IMR-90 (cell line): Measurements from ENCODE around the gene NSUN5. TPM values are rescaled to one million over a fixed set of nuclear protein-coding genes. Genes with fewer than 3 reads are reported as not detected.
"Not testable (repeated sequence)": the region's sequence is repeated elsewhere in the genome, so short reads cannot be mapped to it uniquely, and the experiment has no call there.

Source experiments
- ATAC-seq: fragments of 200-7000 bp; cut with Tn5 transposase; 2 replicates; pipeline ENCODE4 v1.9.1; 2020; ENCODE audit warnings: low read depth, mild to moderate bottlenecking, moderate library complexity
- BruUV-seq: library from RNA; stranded (reverse); fragments of 400-500 nt; replicated peaks from 2 replicates; lab custom pipeline; 2021; lab: Mats Ljungman, UMichigan
- CTCF ChIA-PET: fragments of 300-600 bp; formaldehyde crosslinking; extraction: SDS; loops from one replicate; lab custom pipeline; 2021; ENCODE audit warnings: antibody characterized with exemption; lab: Yijun Ruan, JAX
- POLR2A ChIA-PET: fragments of 300-600 bp; sonication (Branson Sonifier 250); formaldehyde crosslinking; loops from one replicate; lab custom pipeline; 2022; ENCODE audit warnings: antibody characterized with exemption; ENCODE audit not compliant: unreplicated experiment; lab: Charles Lee
- DNase-seq: peaks from one replicate; pipeline ENCODE4 v3.0.0; 2013
- H2AFZ ChIP-seq: replicated peaks from 2 replicates; pipeline ENCODE3; 2013; ENCODE audit warnings: low read length, mild to moderate bottlenecking; ENCODE audit not compliant: poor library complexity
- H2AK5ac ChIP-seq: 2 replicates; pipeline ENCODE4 v1.6.1; 2013; ENCODE audit warnings: low read depth, low read length, inconsistent platforms
- H2AK9ac ChIP-seq: replicated peaks from 2 replicates; pipeline ENCODE3; 2013; ENCODE audit warnings: mild to moderate bottlenecking, low read depth, low read length, moderate library complexity; ENCODE audit not compliant: poor library complexity
- H2BK120ac ChIP-seq: 2 replicates; pipeline ENCODE4 v1.6.1; 2013; ENCODE audit warnings: low read depth, low read length, inconsistent platforms
- H2BK15ac ChIP-seq: 3 replicates; pipeline ENCODE4 v1.6.1; 2013; ENCODE audit warnings: low read depth, low read length, inconsistent platforms
- H2BK20ac ChIP-seq: 2 replicates; pipeline ENCODE4 v1.6.1; 2013; ENCODE audit warnings: low read depth, mild to moderate bottlenecking, inconsistent platforms, low read length, moderate library complexity
- H2BK5ac ChIP-seq: 2 replicates; pipeline ENCODE4 v1.6.1; 2013; ENCODE audit warnings: mild to moderate bottlenecking, low read depth, low read length, inconsistent platforms; ENCODE audit not compliant: poor library complexity, severe bottlenecking
- H3K14ac ChIP-seq: replicated peaks from 2 replicates; pipeline ENCODE4 v1.6.1; 2013; ENCODE audit warnings: low read depth, low read length, inconsistent platforms
- H3K18ac ChIP-seq: 2 replicates; pipeline ENCODE4 v1.6.1; 2013; ENCODE audit warnings: low read depth, low read length, control low read depth
- H3K23ac ChIP-seq: 2 replicates; pipeline ENCODE4 v1.6.1; 2013; ENCODE audit warnings: low read depth, low read length, inconsistent platforms
- H3K27ac ChIP-seq: 2 replicates; pipeline ENCODE4 v1.5.1; 2013; ENCODE audit warnings: mild to moderate bottlenecking, control low read depth, low read length; ENCODE audit not compliant: insufficient read depth
- H3K27me3 ChIP-seq: 2 replicates; pipeline ENCODE4 v1.6.1; 2013; ENCODE audit warnings: low read length; ENCODE audit not compliant: control insufficient read depth, insufficient read depth
- H3K36me3 ChIP-seq: 2 replicates; pipeline ENCODE4 v1.6.1; 2013; ENCODE audit warnings: low read length, mixed read lengths; ENCODE audit not compliant: control insufficient read depth, insufficient read depth
- H3K4ac ChIP-seq: 2 replicates; pipeline ENCODE4 v1.6.1; 2013; ENCODE audit warnings: low read depth, low read length, inconsistent platforms
- H3K4me1 ChIP-seq: 2 replicates; pipeline ENCODE4 v1.6.1; 2013; ENCODE audit warnings: low read length, mixed read lengths; ENCODE audit not compliant: control insufficient read depth, insufficient read depth
- H3K4me2 ChIP-seq: 2 replicates; pipeline ENCODE4 v1.6.1; 2013; ENCODE audit warnings: low read depth, mild to moderate bottlenecking, control low read depth, low read length, moderate library complexity
- H3K4me3 ChIP-seq: 2 replicates; pipeline ENCODE4 v1.5.1; 2013; ENCODE audit warnings: low read depth, mild to moderate bottlenecking, control low read depth, low read length, moderate library complexity; ENCODE audit not compliant: insufficient read depth
- H3K56ac ChIP-seq: 2 replicates; pipeline ENCODE4 v1.6.1; 2013; ENCODE audit warnings: low read length, inconsistent platforms; ENCODE audit not compliant: insufficient read depth; ENCODE audit errors: extremely low read depth
- H3K79me1 ChIP-seq, 2 experiments: 2 replicates each; pipeline ENCODE4 v1.6.1; 2013; ENCODE audit warnings: low read length in 2 of 2, inconsistent platforms in 1 of 2, low read depth in 1 of 2
- H3K9ac ChIP-seq: 2 replicates; pipeline ENCODE4 v1.6.1; 2013; ENCODE audit warnings: low read depth, low read length, control low read depth
- H3K9me1 ChIP-seq: 2 replicates; pipeline ENCODE4 v1.6.1; 2013; ENCODE audit warnings: low read length, inconsistent platforms; ENCODE audit not compliant: insufficient read depth
- H3K9me3 ChIP-seq: 2 replicates; pipeline ENCODE4 v1.6.1; 2013; ENCODE audit warnings: low read length; ENCODE audit not compliant: control insufficient read depth, insufficient read depth
- H4K20me1 ChIP-seq: 2 replicates; pipeline ENCODE4 v1.6.1; 2013; ENCODE audit warnings: low read length, inconsistent platforms; ENCODE audit not compliant: insufficient read depth
- H4K5ac ChIP-seq: 2 replicates; pipeline ENCODE4 v1.6.1; 2013; ENCODE audit warnings: mild to moderate bottlenecking, low read depth, low read length, control low read depth
- H4K8ac ChIP-seq, 2 experiments: 2 replicates each; pipeline ENCODE4 v1.6.1; 2013; ENCODE audit warnings: low read depth in 2 of 2, low read length in 2 of 2, control low read depth in 1 of 2, inconsistent platforms in 1 of 2
- H4K91ac ChIP-seq: 2 replicates; pipeline ENCODE4 v1.6.1; 2013; ENCODE audit warnings: low read depth, low read length, inconsistent platforms; ENCODE audit not compliant: insufficient read depth
- WGBS, 2 experiments: methylation state at CpG; one replicate each; pipeline versions ENCODE4 v1.1.5 to v1.1.7; 2013; ENCODE audit warnings: missing lambda C conversion rate in 2 of 2; ENCODE audit not compliant: insufficient read length in 1 of 2; ENCODE audit errors: extremely low coverage in 2 of 2; 5-methylcytosine and 5-hydroxymethylcytosine counted together
- dilution Hi-C: fragments of 300-500 bp; cut with HindIII; formaldehyde crosslinking; loops from one replicate; pipeline ENCODE4 v1.14.3; 2018; ENCODE audit warnings: low sequenced_read_pairs; ENCODE audit not compliant: unreplicated experiment
- in situ Hi-C: fragments of 300-500 bp; cut with MboI; formaldehyde crosslinking; loops from 3 replicates; pipeline ENCODE4 v1.14.3; 2019; ENCODE audit warnings: low sequenced_read_pairs, inconsistent platforms, mixed read lengths
- intact Hi-C: fragments of 100-400 bp; cut with micrococcal nuclease; formaldehyde crosslinking; loops from 2 replicates; pipeline ENCODE4 v1.10.0; 2022
- microRNA-seq, 2 experiments: library from miRNA; stranded (forward) in 1 of 2; unstranded in 1 of 2; fragments of 10-50 nt in 1 of 2; fragments of <30 nt in 1 of 2; gene quantifications in 1 of 2; microRNA quantifications in 1 of 2; one replicate each; pipeline versions ENCODE3 to v1.1.0; 2013 to 2020; ENCODE audit not compliant: insufficient read depth in 1 of 2, insufficient read length in 1 of 2, unreplicated experiment in 1 of 2
- polyA plus RNA-seq, 3 experiments: library from polyadenylated mRNA; depleted of rRNA; stranded (reverse); fragments of >200 nt; gene quantifications; 2 replicates each; pipeline ENCODE4 v1.2.3, GENCODE V29; 2012; ENCODE audit warnings: low replicate concordance in 1 of 3
- small RNA-seq, 5 experiments: library from RNA; depleted of rRNA; stranded (forward); fragments of <200 nt; gene quantifications; one replicate each; pipeline ENCODE3, GENCODE V24; 2012
- total RNA-seq: library from RNA; depleted of rRNA; stranded (reverse); fragments of >200 nt; gene quantifications from 2 replicates; pipeline ENCODE4 v1.2.3, GENCODE V29; 2012; rRNA removed

NSUN5 gene
- total and polyA plus RNA-seq, 2 of the 4 experiments (the other 2 are of a cell fraction) = 10.0 to 17.7 TPM

DNA sequence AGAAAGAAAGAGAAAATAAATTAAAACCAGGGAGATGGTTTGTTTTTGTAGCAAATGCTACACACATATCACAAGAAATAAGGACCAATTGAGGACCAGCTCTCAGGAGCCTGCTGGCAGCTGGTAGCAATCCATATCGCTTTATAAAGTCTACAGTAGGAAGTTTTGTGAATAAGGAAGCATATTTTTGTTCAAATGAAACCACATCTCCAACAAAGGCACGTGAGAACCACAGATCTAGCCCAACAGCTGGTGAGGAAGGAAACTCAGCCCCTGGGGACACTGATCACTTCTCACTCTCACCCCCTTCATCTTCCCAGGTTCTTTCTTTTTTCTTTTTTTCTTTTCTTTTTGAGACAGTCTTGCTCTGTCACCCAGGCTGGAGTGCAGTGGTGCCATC, 46.2 kb downstream of the NSUN5 start:
- H3K27me3 ChIP-seq, CTCF ChIA-PET, H4K8ac ChIP-seq, H2BK5ac ChIP-seq, H2BK15ac ChIP-seq, in situ Hi-C loops, H3K4me3 ChIP-seq, dilution Hi-C loops, H2BK20ac ChIP-seq, H3K36me3 ChIP-seq, H3K4me2 ChIP-seq, H3K18ac ChIP-seq, intact Hi-C loops, DNase-seq, H4K5ac ChIP-seq, H2BK120ac ChIP-seq, H3K4ac ChIP-seq, H2AK9ac ChIP-seq, H3K79me1 ChIP-seq, H3K4me1 ChIP-seq, H3K27ac ChIP-seq, POLR2A ChIA-PET, H4K91ac ChIP-seq, H3K56ac ChIP-seq, H2AK5ac ChIP-seq, H2AFZ ChIP-seq, H3K9ac ChIP-seq, BruUV-seq, H3K14ac ChIP-seq, H3K9me3 ChIP-seq, H4K20me1 ChIP-seq, H3K9me1 ChIP-seq, H3K23ac ChIP-seq: not testable (repeated sequence)
- peak; percentile 51 for ATAC-seq
- no CpG with 5 or more reads among the region's 2 CpGs for WGBS, 2 experiments

Small RNAs within 50 kb of the gene (microRNA-seq; reads per million reads assigned to microRNA genes)
- not detected for gene RNU6-1080P (ENCODE audit: insufficient read depth, insufficient read length)

Small RNAs within 50 kb of the gene (small RNA-seq; reads per million reads assigned to genes)
- 0 reads per million in 5 experiments for gene RNU6-1080P

Other genes starting within 250 kb of the NSUN5 start
- gene SPDYE9, start 222.8 kb downstream of the NSUN5 start, total RNA-seq = not detected in 2 replicates
- gene SPDYE9, start 222.8 kb downstream of the NSUN5 start, polyA plus RNA-seq (2012; rRNA removed) = not detected in 2 replicates
- not detected in 2 replicates for gene TRIM50, start 19.3 kb upstream of the NSUN5 start, total RNA-seq
- gene TRIM50, start 19.3 kb upstream of the NSUN5 start, polyA plus RNA-seq (2012; rRNA removed) = not detected in 2 replicates
- gene FKBP6, start 19.3 kb upstream of the NSUN5 start, total RNA-seq = not detected in 2 replicates
- gene FKBP6, start 19.3 kb upstream of the NSUN5 start, polyA plus RNA-seq (2012; rRNA removed) = not detected in 2 replicates
- 0.72 and 0.83 TPM in 2 replicates for gene FZD9, start 125.0 kb upstream of the NSUN5 start, total RNA-seq
- 1.6 and 1.8 TPM in 2 replicates for gene FZD9, start 125.0 kb upstream of the NSUN5 start, polyA plus RNA-seq (2012; rRNA removed)
- 45.0 and 60.8 TPM in 2 replicates for gene BAZ1B, start 213.5 kb upstream of the NSUN5 start, total RNA-seq
- 16.8 and 20.2 TPM in 2 replicates for gene BAZ1B, start 213.5 kb upstream of the NSUN5 start, polyA plus RNA-seq (2012; rRNA removed)
- 6.1 and 7.2 TPM in 2 replicates for gene BCL7B, start 248.9 kb upstream of the NSUN5 start, total RNA-seq
- gene BCL7B, start 248.9 kb upstream of the NSUN5 start, polyA plus RNA-seq (2012; rRNA removed) = 51.3 and 62.6 TPM in 2 replicates